Measurements from ENCODE around the gene CLK1. TPM values are rescaled to one million over a fixed set of nuclear protein-coding genes. Genes with fewer than 3 reads are reported as not detected.

Gene CLK1
- total RNA-seq, 2 donors from 2014 or later: 907 to 1,052 TPM

DNA sequence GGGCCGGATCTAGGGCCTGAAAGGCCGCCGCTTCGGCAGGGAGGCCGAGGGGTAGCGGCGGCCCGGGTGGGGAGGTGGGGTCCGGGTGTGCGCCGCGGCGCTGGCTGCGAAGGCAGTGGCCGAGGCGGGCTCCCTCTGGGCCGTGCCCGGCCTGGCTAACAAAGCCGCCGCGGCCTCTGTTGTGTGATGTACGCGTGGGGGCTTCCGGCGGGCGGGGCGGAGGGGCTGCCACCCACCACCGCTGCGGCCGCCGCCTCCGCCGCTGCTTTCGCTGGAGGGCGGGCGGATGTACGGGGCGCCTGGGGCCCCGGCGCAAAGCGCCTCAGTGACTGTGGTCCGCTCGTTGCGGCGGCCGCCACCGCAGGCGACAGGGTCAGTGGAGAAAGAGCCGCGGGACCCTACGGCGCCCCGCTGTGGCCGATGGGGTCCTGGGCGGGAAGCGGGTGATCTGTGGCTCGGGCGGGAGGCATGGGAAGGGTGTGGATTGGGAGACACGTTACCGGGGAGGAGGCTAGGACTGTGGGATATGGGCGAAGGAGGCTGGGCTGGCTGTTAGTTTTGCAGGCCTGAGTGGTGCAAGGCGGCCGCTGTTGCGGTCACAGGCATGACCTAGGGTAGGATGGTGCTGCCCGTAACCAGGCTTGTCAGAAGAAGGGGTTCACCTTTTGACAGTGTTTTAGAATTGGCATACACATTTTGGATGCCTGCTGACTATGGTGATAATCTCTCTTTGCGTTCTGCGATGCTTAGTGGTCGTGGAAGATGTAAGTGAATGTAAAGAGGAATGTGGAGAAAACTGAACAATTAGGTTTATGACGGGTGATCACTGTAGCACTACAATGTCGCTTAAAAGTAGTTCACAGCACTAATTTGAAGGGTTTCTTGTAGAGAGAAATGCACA, 52.1 kb downstream of the CLK1 start:
- peak; percentile 33 for ATAC-seq
- peak; percentile 34 to 60 (median 53) for DNase-seq
- H3K4me1 Mint-ChIP-seq: peaks cover 39% of the 10 kb centered on the region
- no peaks in the 10 kb centered on the region for H3K9me3 ChIP-seq (ENCODE audit: control insufficient read depth, low read length, poor library complexity, severe bottlenecking)
- H3K36me3 Mint-ChIP-seq (ENCODE audit: low read depth): peaks cover 12% of the 10 kb centered on the region
- no peaks in the 10 kb centered on the region for H3K27me3 Mint-ChIP-seq
- H3K27ac Mint-ChIP-seq: peak overlapping the region; percentile 97
- H3K4me3 Mint-ChIP-seq: peak overlapping the region; percentile 99

DNA sequence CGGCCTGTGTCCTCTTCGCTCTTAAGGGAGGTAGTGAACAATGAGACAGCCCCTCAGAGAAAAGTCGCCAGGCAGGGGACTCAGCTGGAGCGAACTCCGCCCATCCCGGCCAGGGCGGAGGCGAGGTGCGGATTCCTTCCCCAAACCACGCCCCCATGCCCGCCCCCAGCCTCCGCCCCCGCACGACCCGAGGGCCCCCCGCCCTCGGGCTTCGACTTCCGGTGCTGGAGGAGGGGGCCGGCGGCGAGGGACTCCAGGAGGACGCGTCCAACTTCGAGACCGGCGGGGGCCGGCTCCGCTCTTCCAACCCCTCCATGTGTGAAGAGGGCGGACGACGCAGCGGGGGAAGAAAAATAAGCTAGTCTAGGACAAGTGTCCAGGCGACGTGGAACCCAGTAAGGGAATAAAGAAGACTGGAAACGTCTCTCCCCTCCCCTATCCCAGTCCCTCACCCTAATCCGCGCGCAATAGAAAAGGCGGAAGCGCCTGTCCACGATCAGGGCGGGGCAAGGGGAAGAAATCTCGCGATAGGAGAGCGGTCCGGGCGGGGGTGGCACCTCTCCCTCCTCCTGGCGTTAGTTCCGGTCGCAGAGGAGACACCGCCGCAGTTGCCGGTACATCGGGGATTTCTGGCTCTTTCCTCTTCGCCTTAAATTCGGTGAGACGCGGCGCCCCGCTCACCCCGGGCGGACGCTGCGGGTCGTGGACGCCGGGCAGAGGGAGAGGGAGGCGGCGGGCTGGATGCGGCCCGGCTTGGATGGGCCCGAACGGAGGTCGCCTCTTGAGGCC, 52.9 kb downstream of the CLK1 start, which contains the start of gene BZW1:
Gene BZW1, plus strand, starts transcription at position 578 of the 789 bp plus-strand sequence. CDS start 1,308 bp downstream, outside the sequence.
- Mint-ChIP-seq H3K36me3 (ENCODE audit: low read depth) (peaks cover 10% of the 10 kb centered on the region), H3K27ac (peak within 1 kb of the TSS; percentile 97), H3K27me3 (no peaks in the 10 kb centered on the region), H3K4me1 (peaks cover 39% of the 10 kb centered on the region), H3K4me3 (peak within 1 kb of the TSS; percentile 99)
- DNase-seq (peak; percentile 93 to 97 (median 93)), ATAC-seq (peak; percentile 86)
- H3K9me3 ChIP-seq (ENCODE audit: control insufficient read depth, low read length, poor library complexity, severe bottlenecking): no peaks in the 10 kb centered on the region

DNA sequence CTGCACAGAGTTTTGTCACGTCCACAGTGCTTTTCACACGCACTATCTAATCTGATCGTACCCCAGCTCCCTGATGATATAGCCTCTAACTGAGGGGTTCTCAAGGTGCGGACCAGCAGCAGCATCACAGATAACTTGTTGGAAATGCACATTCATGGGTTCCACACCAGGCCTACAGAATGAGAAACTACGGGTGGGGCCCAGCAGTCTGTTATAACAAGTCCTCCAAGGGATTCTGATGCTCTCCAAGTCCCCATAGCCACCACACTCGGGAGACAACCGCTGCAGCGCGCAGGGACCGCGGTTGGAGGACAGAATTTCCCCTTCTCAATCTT, 53.5 kb downstream of the CLK1 start:
- ATAC-seq: no peak
- H3K27me3 Mint-ChIP-seq: no peaks in the 10 kb centered on the region
- H3K27ac Mint-ChIP-seq: peak overlapping the region; percentile 97
- H3K9me3 ChIP-seq (ENCODE audit: control insufficient read depth, low read length, poor library complexity, severe bottlenecking): no peaks in the 10 kb centered on the region
- peaks cover 9% of the 10 kb centered on the region for H3K36me3 Mint-ChIP-seq (ENCODE audit: low read depth)
- H3K4me3 Mint-ChIP-seq: peak overlapping the region; percentile 99
- no peak for DNase-seq
- H3K4me1 Mint-ChIP-seq: peaks cover 39% of the 10 kb centered on the region

DNA sequence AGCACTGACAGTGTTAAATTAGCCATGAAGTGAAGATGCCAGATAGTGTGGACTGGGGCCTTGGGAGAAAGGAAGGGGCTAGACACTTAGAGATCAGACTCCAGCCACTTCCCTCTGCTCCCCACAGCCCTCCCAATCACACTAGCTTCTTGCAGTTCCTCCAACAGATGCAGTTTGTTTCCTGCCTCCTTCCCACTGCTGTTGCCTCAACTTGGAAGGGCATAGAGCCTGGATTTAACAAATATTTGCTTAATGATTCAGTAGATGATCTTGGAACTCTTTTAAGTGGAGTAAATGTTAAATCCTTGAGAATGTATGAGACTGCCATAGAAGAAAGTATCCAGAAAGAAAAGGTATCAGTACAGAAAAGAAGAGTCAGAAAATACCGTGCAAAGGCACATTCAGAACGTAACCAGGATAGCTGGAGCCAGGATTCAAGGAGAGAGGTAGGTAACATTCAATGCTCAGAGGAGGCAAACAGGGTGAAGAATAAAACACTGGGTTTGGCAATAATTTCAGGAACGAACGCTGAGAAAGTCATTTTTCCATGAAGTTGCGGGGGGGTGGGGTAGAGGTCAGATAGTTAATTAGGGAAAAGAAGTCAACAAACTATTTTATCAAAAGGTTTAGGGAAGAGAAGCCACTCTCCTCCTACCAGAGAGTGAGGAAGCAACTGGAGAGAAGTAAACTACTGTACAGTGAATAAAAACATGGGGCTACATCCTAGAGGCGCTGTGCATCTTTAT, 54.0 kb downstream of the CLK1 start:
- H3K27ac Mint-ChIP-seq: peak overlapping the region; percentile 97
- H3K4me3 Mint-ChIP-seq: peak overlapping the region; percentile 99
- peaks cover 36% of the 10 kb centered on the region for H3K4me1 Mint-ChIP-seq
- no peaks in the 10 kb centered on the region for H3K27me3 Mint-ChIP-seq
- DNase-seq: no peak
- ATAC-seq: no peak
- peaks cover 6% of the 10 kb centered on the region for H3K36me3 Mint-ChIP-seq (ENCODE audit: low read depth)
- H3K9me3 ChIP-seq (ENCODE audit: control insufficient read depth, low read length, poor library complexity, severe bottlenecking): no peaks in the 10 kb centered on the region

- no peak for DNase-seq
- no peaks in the 10 kb centered on the region for H3K9me3 ChIP-seq (ENCODE audit: control insufficient read depth, low read length, poor library complexity, severe bottlenecking)
- peaks cover 31% of the 10 kb centered on the region for H3K4me1 Mint-ChIP-seq
- H3K36me3 Mint-ChIP-seq (ENCODE audit: low read depth): peaks cover 5% of the 10 kb centered on the region
- no peaks in the 10 kb centered on the region for H3K27me3 Mint-ChIP-seq
- peak overlapping the region; percentile 97 for H3K27ac Mint-ChIP-seq
- no peak for ATAC-seq
- H3K4me3 Mint-ChIP-seq: peak overlapping the region; percentile 9
These were observed 54.8 kb downstream of the CLK1 start for GRCh38 chr2:200809506-200810251.

Other genes with a start within 250 kb of the CLK1 start
- 100 to 1,000 TPM; 226 to 235 TPM for gene BZW1, start 52.7 kb downstream of the CLK1 start, total RNA-seq
- 10 to 100 TPM; 22.1 to 25.7 TPM for gene PPIL3, start 24.4 kb upstream of the CLK1 start, total RNA-seq
- 10 to 100 TPM in 1 of 2 donors, 1 to 10 TPM in 1; 6.9 to 10.6 TPM for gene NIF3L1, start 24.7 kb upstream of the CLK1 start, total RNA-seq
- gene ORC2, start 99.0 kb upstream of the CLK1 start, total RNA-seq: 10 to 100 TPM; 28.7 to 29.8 TPM
- gene HYCC2, start 207.0 kb upstream of the CLK1 start, total RNA-seq: 10 to 100 TPM; 29.4 to 36.5 TPM
- gene NDUFB3, start 207.3 kb upstream of the CLK1 start, total RNA-seq: 10 to 100 TPM; 23.7 to 33.8 TPM